ENCODE measurements around the gene SPATA3. TPM values are rescaled to one million over a fixed set of nuclear protein-coding genes. Genes with fewer than 3 reads are reported as not detected.
"Not testable (repeated sequence)": the region's sequence is repeated elsewhere in the genome, so short reads cannot be mapped to it uniquely, and the experiment has no call there.

The SPATA3 gene
- total RNA-seq, 1 donor from 2014 or later, result not detected

DNA sequence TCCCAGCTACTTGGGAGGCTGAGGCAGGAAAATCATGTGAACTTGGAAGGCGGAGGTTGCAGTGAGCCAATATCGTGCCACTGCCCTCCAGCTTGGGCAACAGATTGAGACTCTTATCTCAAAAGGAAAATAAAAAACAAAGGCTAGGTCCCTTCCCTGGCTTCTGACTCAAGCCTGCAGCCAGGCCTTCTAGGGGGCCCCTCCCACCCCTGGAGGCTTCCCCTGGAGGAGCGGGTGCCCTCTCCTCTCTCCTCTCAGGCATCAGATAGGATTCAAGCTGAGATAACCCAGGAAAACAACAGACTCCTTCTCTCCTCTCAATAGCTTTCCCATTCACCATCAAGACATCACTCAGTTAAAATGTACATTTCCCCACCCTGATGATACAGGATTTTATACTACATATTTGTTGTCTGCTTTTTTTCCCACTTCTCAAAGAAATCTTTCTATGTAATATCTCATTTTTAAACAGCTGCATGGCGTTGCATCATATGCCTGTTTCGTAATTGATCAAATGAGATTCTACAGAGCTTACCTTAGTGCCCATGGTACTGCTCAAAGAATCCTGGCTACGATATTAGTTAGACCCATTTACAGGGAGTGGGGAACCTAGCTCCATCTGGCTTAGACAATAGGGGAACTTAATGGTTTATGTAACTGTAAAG is 20.8 kb downstream of the SPATA3 start:
- Histone ChIP-seq H3K36me3 (no peaks in the 10 kb centered on the region), H3K4me1 (no peaks in the 10 kb centered on the region), H3K9me3 (no peaks in the 10 kb centered on the region), H3K4me3 (no peak overlapping the region), H3K27ac (no peak overlapping the region), H3K27me3 (no peaks in the 10 kb centered on the region)
- intact Hi-C loops (cut with DNase I), result no loop called here
- DNase-seq (ENCODE audit: extremely low spot score in 2 of 2), result no peak
- TF ChIP-seq, protein P1, sequence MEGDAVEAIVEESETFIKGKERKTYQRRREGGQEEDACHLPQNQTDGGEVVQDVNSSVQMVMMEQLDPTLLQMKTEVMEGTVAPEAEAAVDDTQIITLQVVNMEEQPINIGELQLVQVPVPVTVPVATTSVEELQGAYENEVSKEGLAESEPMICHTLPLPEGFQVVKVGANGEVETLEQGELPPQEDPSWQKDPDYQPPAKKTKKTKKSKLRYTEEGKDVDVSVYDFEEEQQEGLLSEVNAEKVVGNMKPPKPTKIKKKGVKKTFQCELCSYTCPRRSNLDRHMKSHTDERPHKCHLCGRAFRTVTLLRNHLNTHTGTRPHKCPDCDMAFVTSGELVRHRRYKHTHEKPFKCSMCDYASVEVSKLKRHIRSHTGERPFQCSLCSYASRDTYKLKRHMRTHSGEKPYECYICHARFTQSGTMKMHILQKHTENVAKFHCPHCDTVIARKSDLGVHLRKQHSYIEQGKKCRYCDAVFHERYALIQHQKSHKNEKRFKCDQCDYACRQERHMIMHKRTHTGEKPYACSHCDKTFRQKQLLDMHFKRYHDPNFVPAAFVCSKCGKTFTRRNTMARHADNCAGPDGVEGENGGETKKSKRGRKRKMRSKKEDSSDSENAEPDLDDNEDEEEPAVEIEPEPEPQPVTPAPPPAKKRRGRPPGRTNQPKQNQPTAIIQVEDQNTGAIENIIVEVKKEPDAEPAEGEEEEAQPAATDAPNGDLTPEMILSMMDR (IDR thresholded peaks at IDR 0.05), result no peak
- no peak for TF ChIP-seq POLR2A (IDR thresholded peaks at IDR 0.05)
- no peak for TF ChIP-seq POLR2AphosphoS5 (IDR thresholded peaks at IDR 0.05; ENCODE audit: insufficient read depth in 1 of 2, low read depth in 1 of 2)

DNA sequence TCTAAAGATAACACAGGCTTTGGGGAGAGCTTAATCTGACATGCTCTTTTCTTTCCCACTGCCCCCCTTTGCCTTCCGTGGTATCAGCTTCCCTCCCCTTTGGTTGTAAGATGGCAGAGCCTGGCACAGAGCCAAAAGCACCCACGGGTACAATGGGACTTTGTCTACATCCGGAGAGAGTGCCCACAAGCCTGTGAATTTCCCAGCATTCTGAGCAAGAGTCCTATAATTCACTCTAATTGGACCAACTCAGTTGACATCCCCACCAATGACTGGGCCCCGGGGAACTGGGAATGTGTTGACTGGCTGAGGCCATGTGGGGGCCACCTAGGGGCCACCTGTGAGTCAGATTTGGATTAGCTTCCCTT is 21.3 kb downstream of the SPATA3 start:
- no peak for DNase-seq (ENCODE audit: extremely low spot score in 2 of 2)
- H3K4me3 ChIP-seq, result no peak overlapping the region
- intact Hi-C loops (cut with DNase I), result no loop called here
- H3K9me3 ChIP-seq, result no peaks in the 10 kb centered on the region
- TF ChIP-seq POLR2AphosphoS5 (IDR thresholded peaks at IDR 0.05; ENCODE audit: insufficient read depth in 1 of 2, low read depth in 1 of 2), result no peak
- no peaks in the 10 kb centered on the region for H3K27me3 ChIP-seq
- no peaks in the 10 kb centered on the region for H3K4me1 ChIP-seq
- no peaks in the 10 kb centered on the region for H3K36me3 ChIP-seq
- H3K27ac ChIP-seq, result no peak overlapping the region

DNA sequence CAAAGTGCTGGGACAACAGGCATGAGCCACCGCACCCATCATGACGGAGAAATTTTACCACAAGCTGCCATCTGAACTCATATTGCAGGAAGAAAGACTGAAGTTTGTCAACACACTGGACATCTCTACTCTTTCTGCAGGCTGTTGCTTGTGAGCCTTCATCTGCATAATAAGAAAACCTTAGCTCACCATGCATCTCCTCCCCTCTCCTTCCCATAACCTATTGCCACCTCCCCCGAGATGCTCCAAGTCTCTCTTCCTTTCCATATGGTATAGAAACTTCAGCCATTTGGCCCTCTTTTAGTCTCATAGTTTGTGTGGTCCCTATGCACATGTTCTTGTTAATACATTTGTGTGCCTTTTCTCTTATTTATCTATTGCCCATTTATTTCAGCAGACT is 22.3 kb downstream of the SPATA3 start:
- no peak for TF ChIP-seq POLR2AphosphoS5 (IDR thresholded peaks at IDR 0.05; ENCODE audit: insufficient read depth in 1 of 2, low read depth in 1 of 2)
- TF ChIP-seq POLR2A (IDR thresholded peaks at IDR 0.05), result no peak
- TF ChIP-seq, protein P1 (IDR thresholded peaks at IDR 0.05), result no peak
- intact Hi-C loops (cut with DNase I), result no loop called here
- no peaks in the 10 kb centered on the region for H3K4me1 ChIP-seq
- H3K27me3 ChIP-seq, result no peaks in the 10 kb centered on the region
- H3K9me3 ChIP-seq, result no peaks in the 10 kb centered on the region
- H3K4me3 ChIP-seq, result no peak overlapping the region
- H3K27ac ChIP-seq, result no peak overlapping the region
- H3K36me3 ChIP-seq, result no peaks in the 10 kb centered on the region
- no peak for DNase-seq (ENCODE audit: extremely low spot score in 2 of 2)

DNA sequence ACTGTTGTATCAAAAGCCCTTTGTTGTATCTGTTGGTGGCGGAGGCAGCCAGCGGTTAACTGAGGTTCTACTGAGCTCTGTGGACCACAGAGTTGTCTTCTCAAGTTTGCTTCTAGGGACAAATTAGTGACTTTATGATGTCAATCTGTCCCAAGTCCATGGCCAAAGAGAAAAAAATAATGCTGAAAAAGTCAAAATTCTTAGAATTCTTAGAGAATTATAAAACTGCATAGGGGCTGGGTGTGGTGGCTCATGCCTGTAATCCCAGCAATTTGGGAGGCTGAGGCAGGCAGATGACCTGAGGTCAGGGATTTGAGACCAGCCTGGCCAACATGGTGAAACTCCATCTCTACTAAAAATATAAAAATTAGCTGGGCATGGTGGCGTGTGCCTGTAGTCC is 29.1 kb downstream of the SPATA3 start:
- H3K36me3 ChIP-seq; H3K9me3 ChIP-seq; H3K27me3 ChIP-seq; H3K4me3 ChIP-seq; intact Hi-C loops (cut with DNase I); H3K4me1 ChIP-seq; H3K27ac ChIP-seq; DNase-seq (ENCODE audit: extremely low spot score in 2 of 2): not testable (repeated sequence)

DNA sequence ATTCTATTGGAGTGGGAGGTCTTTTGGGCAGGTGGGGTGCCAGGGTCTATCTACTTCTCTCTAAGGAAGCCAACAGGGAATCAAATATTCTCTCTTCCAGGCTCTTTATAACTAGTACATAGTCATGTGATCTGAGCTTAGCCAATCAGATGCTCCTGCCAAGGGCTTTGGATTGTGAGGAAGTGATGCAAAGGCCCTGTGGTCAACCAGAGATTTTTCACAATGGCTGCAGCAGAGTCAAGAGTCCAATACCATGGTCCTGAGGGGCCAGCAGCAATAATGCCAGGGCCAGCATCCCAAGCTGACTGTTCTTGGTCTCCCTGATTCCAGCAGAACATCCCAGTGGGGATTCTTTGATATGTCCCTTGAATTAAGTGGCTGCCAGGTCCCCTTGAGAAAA is 33.0 kb downstream of the SPATA3 start:
- Histone ChIP-seq H3K4me3 (no peak overlapping the region), H3K36me3 (no peaks in the 10 kb centered on the region), H3K27ac (no peak overlapping the region), H3K9me3 (no peaks in the 10 kb centered on the region), H3K27me3 (no peaks in the 10 kb centered on the region), H3K4me1 (no peaks in the 10 kb centered on the region)
- TF ChIP-seq, protein P1 (IDR thresholded peaks at IDR 0.05), result no peak
- TF ChIP-seq POLR2AphosphoS5 (IDR thresholded peaks at IDR 0.05; ENCODE audit: insufficient read depth in 1 of 2, low read depth in 1 of 2) (no peak), POLR2A (IDR thresholded peaks at IDR 0.05) (no peak)
- intact Hi-C loops (cut with DNase I), result no loop called here
- no peak for DNase-seq (ENCODE audit: extremely low spot score in 2 of 2)

DNA sequence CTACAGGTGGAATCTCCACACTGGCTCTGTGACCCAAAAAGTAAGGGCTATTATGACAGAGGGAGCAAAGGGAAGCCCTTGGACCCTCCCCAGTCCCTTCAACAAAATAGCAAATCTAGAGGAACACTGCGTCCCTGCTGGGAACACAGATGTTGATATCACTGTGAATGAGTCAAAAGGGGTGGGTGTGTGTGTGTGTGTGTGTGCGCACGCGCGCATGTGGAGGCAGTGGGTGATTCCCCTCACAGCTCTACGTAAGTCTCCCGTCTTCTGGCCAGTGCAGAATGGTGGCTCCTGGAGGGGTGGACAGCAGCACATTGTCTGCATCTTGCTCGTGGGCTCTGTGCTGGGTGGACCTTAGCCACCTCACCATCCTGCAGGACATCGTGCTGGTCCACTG is 33.6 kb downstream of the SPATA3 start:
- no peak for DNase-seq (ENCODE audit: extremely low spot score in 2 of 2)
- intact Hi-C loops (cut with DNase I), result no loop called here
- H3K36me3 ChIP-seq, result no peaks in the 10 kb centered on the region
- no peaks in the 10 kb centered on the region for H3K27me3 ChIP-seq
- H3K4me1 ChIP-seq, result no peaks in the 10 kb centered on the region
- TF ChIP-seq POLR2AphosphoS5 (IDR thresholded peaks at IDR 0.05; ENCODE audit: insufficient read depth in 1 of 2, low read depth in 1 of 2), result no peak
- TF ChIP-seq POLR2A (IDR thresholded peaks at IDR 0.05), result no peak
- TF ChIP-seq, protein P1 (IDR thresholded peaks at IDR 0.05), result no peak
- no peak overlapping the region for H3K27ac ChIP-seq
- H3K4me3 ChIP-seq, result no peak overlapping the region
- H3K9me3 ChIP-seq, result no peaks in the 10 kb centered on the region
